ENCODE data around the gene ZNF445.
"Not testable (repeated sequence)": the region's sequence is repeated elsewhere in the genome, so short reads cannot be mapped to it uniquely, and the experiment has no call there.

The ZNF445 gene

DNA sequence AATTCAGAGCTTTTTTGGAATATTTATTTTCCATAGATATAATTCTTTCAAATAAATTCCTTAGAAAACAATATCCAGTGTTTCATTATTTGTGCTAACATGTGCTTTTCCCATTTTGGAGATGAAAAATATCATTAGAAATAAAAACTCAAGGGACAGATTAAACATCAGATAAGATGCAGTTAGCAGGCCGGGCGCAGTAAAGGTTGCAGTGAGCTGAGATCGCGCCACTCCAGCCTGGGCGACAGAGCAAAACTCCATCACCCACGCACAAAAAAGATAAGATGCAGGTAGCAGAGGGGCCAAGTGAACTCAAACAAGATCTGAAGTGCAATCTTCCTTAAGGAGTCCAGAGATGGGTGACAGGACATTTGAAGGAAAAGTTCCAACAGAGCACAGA, 48.0 kb downstream of the ZNF445 start:
- no peak for DNase-seq

DNA sequence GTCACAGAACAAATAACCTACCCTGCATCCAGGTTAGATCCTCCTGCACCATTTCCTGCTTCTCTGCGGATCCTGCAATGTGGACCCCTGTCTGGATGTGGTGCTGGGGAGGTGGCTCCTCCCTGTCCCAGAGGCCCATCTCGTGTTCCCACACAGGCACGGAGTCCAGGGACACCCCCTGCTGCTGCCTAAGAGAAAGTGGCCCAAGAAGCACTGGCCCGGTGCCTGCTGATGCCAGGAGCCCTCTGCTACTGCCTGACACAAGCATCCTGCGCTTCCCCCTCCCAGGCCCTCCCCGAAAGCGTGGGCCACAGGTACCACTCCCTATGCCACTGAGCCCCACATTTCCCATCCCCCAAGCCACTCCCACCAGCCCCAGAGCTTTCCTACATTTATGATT, 48.6 kb downstream of the ZNF445 start:
- no peak for DNase-seq

DNA sequence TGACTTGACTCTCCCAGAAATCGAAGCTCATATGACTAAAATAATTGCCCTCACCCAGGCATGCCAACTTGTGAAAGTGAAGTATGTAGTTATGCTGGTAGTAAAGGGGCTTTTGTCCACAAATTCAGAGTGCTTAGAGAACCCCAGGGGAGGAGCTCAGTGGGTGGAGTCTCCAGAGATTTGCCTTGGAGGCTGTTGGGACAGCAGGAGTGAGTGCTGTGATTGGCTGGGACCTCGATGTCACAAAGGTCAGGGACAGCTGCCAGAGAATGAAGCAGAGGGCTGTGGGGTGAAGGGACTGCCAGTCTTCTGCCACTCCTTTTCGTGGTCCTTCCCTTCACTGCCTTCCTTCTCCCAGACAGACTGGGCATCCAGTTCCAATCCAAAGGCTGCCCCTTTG, 49.8 kb downstream of the ZNF445 start:
- DNase-seq: no peak

DNA sequence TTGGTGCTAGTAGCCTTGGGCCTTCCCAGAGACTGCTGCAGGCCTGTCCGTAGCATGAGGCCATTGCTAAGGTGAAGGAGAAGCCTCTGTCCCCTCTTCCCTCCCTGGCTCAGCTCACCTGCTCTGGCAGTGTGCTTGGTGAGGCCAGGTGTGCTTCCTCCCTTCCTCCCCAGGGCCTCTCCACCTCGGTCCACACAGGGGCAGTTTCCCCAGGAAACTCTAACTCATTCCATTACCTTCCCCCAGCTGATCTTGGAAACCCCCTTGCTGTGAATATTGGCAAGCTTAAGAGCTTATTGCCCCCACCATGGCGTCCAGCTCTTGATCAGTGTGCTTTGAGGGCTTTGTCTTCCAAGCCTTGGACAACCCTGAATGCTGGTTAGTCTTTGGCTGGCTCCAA, 52.7 kb downstream of the ZNF445 start:
- no peak for DNase-seq

DNA sequence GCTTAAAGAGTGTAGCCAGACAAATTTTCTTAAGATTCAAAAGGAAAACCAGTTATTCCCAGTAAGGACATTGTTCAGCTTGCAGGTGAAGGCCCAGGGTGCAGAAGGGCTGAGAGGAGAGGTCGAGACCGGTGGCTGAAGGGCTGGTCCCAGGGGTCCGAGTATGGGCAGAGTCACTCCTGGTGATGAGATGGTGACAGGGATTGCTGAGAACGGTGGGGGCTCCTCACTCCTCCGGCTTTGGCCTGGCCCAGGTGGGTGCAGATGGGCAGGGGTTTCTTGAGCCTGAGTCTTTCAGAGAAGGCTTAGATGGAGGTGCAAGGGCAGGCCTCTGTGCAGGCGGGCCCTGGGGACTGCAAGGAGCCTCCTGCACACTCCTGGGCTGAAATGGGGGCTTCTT, 56.2 kb downstream of the ZNF445 start:
- DNase-seq: no peak

DNA sequence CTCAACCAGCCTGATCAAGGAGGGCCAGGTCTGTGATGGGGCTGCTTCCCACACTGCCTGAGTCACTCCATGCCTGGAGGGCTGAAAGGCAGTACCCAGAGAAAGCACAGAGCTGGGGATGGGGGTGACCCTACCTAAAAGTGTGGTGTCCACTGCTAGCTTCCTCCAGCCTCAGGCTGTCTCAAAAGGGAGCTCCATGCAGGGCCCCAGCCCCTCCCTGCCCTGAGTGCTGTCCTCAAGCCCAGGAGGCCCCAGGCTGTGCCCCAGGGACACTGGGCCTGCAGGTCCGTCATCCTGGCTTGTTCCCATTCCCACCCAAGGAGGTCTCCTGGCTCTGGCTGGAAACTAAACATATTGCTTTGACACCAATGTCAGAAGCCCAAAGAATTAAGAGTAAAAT, 56.8 kb downstream of the ZNF445 start:
- no peak for DNase-seq

DNA sequence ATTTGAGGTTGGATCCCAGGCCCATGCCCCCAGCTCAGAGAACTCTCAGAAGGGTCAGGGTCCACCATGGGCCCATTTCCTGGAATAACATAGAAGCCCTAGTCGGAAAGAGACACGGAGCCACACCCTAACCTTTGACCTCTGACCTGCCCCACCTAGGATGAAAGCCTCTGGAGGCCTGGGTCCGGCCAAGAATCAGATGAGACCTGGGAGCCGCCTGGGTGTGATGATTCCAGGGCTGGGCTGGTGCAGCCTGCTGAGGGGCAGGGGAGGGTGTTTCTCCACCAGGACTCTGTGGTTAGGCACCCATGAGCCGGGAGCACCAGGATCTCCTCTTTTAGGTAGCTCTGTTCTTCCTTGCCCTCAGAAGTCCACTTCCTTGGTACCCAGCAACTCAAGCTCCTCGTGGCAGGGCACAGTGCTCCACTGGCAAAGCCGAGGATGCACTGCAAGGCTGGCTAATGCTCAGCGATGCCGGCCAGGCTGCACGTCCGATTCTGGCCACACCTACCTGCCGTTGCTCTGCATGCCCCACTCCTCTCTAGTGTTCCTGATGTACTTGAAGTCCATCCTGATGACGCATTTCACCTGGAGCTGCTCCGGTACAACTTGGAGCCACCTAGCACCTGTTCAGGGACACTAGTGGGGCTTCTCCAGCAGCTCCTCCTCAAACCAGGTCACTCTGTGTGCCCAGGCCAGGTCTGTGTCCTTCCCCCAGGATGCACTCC, 57.4 kb downstream of the ZNF445 start:
- no peak for DNase-seq

DNA sequence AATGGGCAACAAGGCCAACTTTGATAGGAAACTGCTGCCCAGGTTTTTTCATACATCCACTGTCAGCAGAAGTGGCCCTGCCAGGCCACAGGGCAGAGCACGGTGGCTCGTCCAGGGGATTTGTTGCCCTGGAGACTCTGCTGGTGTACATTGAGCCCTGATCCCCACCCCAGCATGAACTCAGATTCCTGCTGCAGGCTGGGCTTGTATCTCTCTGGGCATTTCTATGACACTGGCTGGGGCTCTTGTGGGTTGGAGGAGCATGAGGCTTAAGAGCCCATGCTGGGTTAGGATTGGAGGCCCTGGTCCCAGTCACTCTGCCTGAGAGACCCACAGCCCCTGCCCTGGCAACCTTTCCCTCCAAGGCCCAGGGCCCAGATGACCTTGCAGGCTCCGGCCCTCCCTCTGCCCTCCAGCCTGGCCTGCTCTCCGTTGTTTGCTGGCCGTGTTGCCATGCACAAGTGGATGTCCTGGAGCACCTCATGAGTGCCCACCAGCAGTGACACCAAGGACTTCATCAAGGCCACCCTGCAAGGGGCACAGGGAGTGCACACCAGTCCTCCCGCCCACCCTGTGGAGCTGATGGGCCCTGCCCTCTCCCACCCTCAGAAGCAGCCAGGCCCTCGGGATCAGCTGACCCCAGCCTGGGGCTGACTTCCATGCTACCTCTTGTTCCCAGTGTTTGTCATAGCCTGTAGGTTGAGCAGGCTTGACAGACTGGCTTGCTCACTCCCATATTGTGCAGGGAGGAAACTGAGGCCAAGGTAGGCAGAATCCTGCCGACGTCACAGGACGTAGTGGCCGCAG, 58.2 kb downstream of the ZNF445 start:
- no peak for DNase-seq

DNA sequence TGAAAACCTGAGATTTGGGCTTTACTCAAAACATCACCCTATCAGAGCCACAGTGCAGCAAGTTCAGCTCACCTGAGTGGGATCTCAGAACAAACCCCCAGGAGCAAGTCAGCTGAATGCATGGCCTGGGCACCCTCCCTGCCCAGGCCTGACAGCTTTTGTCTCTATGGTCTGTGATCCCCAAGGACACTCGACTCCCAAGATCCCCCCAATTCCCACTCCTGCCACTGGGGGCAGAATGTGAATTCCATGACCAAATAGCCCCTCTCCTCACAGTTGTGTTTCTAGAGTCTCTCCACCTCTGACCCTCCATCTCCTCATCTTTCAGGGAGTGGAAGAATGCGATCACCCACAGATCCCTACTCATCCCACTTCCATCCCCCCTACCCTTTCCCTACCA, 58.9 kb downstream of the ZNF445 start:
- no peak for DNase-seq

DNA sequence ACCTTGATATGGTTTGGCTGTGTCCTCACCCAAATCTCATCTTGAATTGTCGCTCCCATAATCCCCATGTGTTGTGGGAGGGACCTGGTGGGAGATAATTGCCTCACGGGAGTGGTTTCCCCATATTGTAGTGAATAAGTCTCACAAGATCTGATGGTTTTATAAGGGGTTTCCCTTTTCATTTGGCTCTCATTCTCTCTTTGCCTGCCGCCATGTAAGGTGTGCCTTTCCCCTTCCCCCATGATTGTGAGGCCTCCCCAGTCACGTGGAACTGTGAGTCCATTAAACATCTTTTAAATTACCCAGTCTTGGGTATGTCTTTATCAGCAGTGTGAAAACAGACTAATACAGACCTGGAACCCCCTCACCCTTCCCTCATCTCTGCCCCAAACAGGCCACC, 59.4 kb downstream of the ZNF445 start:
- DNase-seq: not testable (repeated sequence)

DNA sequence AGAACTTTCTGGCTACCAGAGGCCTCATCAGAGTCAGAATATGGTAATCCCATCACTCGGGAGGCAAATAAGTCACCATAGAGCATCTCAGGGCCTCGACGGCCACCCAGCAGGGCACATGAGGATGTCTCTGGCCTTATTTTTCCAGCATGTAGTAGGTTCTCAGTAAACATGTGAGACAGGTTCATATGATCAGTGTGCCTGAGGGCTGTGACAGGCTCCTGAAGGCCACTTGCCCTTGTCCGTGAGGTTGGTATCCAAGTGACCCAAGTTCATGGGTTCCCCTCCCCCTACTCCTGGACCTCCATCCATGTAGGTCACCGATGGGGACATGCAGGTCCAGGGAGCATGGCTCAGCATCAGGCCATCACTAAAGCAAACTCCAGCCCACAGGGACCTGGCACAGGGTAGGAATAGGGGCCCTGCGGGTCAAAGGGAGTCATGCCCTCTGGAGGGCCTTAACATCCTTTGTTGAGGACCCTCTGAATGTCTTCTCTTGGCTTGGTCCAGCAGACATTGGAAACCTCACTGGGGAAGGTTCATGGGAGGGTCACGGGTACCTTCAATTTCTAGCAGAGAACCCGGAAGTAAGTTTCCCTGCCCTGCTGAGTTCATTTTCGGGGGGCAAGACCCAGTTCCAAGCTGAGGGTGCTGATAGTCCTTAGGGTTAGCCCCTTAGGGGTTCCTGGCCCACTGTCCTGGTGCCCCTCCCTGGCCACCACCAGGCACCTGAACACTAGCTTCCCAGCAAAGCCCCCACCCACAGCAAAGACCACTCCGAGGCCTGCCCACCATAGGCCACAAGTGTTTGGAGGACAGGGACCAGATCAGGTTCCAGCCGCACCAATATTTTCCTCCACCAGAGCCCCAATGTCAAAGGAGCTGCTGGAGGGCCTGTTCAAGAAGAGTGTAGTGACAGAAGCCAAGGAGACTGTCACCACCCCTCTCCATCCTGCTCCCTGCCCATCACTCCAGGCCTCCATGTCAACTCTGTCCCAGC, 61.1 kb downstream of the ZNF445 start:
- DNase-seq: no peak

DNA sequence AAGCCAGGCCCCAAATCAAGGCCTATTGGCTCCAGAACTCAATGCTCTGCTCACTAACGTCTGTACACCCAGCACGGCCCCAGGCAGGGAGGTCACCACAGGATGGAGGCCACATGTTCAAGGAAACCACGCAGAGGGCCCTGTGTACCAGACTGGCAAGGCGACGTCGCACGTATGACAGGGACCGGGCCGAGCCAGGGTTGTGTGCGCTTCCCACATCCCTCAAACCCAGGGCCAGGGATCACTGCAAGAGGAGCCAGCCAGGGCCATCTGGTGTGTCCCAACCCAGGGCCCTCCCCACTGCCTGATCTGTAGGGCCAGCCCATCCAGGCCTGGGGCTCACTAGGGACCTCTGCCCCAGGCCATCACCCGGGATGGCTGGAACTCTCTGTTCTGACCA, 62.0 kb downstream of the ZNF445 start:
- DNase-seq: no peak

DNA sequence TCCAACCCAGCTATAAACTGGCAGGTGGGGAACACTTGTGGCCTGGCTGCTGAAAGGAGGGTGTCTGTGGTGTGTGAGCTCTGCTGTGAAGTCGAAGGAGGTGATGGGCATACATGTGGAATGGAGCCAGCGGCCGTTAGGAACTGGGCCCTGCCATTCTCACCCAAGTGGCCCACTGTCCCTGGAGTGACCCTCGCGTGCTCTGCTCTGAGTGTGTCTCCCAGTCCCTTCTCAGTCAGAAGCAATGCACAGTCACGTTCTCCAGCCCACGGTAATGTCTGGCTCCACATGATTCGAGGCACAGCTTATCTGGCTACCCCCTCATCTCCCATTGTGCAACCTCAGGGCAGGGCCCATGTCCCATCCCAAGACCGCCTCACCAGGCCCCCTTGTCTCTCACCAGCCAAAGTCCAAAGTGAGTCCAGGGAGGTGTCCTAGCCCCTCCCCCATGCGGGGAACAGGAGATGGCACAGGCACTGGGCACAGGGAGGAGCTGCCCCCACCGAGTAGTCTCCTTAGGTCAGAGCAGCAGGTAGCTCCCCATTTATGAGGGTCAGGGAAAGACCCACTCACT, 62.9 kb downstream of the ZNF445 start:
- no peak for DNase-seq

DNA sequence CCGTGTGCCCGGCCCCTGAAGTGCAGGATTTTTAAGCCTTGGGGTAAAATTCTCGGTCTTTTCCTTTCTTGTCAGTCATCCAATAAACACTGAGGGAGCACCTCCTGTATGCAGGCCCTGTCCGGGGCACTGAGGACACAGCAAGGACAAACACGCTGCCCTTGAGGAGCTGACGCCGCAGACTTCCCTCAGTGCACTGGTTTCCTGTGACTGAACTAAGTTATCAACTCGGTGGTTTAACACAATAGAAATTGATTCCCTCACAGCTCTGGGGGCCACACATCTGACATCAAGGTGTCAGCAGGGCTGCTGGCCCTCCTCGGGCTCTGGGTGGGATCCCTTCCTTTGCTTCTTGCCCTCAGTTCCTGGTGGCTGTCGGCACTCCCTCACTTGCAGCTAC, 65.1 kb downstream of the ZNF445 start:
- DNase-seq: no peak

DNA sequence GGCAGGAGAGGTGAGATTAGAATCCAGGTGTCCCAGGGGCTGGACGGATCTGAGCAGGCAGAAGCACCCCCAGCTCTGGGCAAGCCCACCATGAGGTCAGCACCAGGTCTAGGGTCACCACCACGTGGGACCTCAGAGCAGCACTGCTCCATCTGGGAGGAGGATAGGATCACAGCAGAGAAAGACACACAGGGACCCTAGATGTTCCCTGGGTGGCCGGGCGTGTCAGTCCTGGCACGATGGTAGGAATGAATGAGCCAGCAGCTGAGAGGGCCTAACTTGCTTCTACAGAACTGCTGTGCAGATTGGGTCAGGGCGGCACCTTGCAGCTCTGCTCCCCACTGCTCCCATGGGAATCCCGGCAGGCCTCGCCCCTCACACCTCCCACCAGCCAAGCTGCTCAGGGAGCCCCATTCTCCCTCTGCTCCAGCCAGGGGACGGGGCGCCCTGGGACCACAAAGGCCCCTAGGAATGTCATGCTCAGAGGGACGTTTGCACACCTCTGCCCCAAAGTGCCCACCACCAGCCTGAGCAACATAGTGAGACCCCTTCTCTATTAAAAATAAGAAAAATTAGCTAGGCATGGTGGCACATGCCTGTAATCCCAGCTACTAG, 66.3 kb downstream of the ZNF445 start:
- no peak for DNase-seq

DNA sequence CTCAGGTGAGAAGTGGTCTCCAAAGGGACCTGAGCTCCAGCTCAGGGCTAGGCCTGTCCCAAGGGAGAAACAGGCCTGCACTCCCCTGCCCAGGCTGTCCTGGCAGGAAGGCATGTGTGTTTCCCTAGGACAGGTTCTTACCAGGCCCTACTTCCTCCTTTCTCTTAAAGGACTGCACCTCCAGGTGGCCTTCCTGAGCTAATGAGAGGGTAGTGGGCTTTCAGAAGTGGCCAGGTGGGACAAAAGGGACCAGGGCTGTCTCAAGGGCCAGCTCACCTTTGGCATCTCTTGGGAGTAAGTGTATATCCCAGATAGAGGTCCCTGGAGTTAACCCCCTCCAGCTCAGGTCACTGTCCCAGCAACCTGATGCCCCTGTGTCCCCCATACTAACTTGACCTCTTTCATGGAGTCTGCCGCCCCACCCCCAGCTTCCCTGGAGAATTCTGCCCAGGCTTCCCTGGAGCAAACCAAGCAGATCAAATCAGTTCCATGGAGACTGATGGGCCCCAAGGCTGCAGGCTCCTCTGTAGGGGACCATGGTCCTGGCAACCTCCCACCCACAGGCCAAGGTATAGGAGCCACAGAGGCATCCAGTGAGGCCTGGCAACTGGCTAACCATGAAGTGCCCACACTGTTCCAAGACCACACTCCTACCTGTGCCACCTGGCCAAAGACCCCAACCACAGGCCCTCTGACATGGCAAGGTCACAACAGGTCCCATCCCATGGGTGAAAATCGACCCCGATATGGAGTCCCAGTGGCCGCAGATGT, 67.6 kb downstream of the ZNF445 start:
- DNase-seq: no peak

DNA sequence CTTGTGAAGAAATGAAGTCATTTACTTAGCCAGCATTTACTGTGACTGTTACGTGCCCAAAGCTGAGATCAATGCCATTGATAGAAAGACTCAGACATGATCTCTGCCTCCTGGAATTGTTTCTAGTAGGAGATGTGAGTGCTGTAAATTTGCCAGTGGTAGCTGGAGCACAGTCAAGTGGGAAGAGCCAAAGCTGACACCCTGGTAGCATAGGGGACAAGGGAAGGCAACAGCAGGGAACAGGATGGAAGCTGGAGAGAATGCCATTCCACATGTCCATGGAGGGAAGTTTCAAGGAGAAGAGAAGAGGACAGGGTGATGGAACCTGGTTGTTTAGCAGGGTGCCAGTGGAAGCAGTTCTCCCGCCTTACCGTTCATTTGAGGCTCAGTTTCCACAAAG, 74.9 kb downstream of the ZNF445 start:
- no peak for DNase-seq

DNA sequence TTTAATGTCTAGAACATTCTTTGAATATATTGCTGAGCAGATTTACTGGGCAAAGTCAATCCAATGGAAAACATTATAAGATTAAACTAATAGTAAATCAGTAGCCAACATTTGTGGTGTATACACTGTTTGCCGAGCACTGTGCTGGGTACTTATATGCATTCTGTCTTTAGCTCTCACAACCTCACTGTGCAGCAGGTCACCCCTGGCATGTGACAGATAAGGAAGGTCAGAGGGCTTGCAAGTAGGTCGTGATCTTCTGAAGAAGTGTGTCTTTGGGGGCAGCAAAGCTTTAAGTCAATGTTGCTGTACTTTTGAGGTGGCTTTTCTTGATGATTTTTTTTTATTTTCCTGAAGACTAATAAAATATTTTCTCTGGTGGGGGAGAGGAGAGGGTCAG, 76.7 kb downstream of the ZNF445 start:
- no peak for DNase-seq

DNA sequence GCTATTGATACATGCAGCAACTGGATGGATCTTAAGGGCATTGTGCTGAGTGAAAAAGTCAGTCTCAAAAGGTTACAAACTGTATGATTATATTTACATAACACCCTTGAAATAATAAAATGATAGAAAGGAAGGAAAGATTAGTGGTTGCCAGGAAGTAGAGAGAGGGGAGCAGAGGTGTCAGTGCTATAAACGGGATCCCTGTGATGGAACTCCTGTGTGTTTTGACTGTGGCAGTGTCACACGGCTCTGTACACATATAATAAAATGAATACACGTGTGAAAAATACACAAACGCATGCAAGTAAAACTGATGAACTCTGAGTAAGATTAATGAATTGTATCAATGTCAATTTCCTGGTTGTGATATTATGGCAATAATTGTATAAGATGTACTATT, 78.6 kb downstream of the ZNF445 start:
- DNase-seq: no peak

DNA sequence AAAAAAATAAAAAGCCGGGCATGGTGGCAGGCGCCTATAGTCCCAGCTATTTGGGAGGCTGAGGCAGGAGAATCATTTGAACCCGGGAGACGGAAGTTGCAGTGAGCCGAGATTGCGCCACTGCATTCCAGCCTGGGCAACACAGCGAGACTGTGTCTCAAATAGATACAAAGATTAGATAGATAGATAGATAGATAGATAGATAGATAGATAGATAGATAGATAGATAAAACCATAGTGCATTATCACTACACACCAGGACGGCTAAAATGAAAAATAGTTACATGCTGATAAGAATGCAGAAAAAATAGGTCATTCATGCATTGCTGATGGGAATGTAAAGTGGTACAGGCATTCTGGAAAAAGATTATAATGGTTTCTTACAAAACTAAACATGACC, 79.2 kb downstream of the ZNF445 start:
- not testable (repeated sequence) for DNase-seq

Data from SW 1271 (cell line).